Measurements from ENCODE around the gene SRMS. TPM values are rescaled to one million over a fixed set of nuclear protein-coding genes. Genes with fewer than 3 reads are reported as not detected.

The SRMS gene
- total RNA-seq, 2 experiments from 2014 or later: 0.42 TPM; not detected in 1

DNA sequence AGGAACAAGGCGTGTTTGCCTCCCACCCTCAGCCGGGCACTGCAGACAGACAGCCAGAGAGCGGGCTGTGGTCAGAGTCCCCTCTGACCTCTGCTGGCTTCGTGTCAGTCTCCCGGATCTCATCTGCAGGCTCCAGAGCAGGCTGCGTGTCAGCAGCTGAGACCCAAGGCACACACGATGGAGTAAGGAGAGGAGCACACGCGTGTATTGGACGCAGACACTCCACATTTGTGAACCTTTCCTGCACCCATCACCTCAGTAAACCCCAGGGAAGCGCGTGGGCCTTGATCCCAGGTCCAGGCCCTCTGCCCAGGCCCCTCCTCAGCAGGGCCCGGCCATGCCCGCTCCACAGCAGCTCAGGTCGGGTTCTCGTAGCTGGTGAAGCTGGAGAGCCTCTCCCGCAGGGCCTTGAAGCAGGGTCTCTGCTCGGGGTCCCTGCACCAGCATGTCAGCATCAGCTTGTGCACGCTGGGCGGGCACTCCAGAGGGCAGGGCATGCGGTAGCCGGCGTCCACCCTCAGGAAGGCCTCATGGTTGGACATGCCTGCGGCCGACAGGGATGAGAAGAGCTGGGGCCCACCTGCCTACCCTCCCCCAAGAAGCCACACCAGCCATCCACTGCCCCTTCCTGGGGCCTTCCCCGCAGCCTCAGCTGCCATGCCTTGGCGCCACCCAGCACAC lies 18.2 kb downstream of the SRMS start:
- Histone ChIP-seq H3K9me3 (ENCODE audit: low read length) (no peaks in the 10 kb centered on the region), H2AFZ (ENCODE audit: low read length) (no peak overlapping the region), H3K4me3 (ENCODE audit: low read depth, low read length, poor library complexity, severe bottlenecking) (no peak overlapping the region), H3K27ac (ENCODE audit: low read depth, low read length, poor library complexity, severe bottlenecking) (no peak overlapping the region), H3K79me2 (ENCODE audit: insufficient read depth, low read depth, low read length) (no peaks in the 10 kb centered on the region), H3K4me1 (ENCODE audit: insufficient read depth, low read length, poor library complexity, severe bottlenecking) (no peaks in the 10 kb centered on the region), H3K9me2 (ENCODE audit: insufficient read depth, low read length) (no peaks in the 10 kb centered on the region), H3K4me2 (ENCODE audit: low read length) (no peak overlapping the region), H4K20me1 (ENCODE audit: insufficient read depth, low read length) (no peaks in the 10 kb centered on the region), H3K36me3 (ENCODE audit: insufficient read depth, low read length) (no peaks in the 10 kb centered on the region)
- no peak for TF ChIP-seq EZH2phosphoT487 (IDR thresholded peaks at IDR 0.05; ENCODE audit: borderline replicate concordance, low read depth, low read length)
- TF ChIP-seq, protein P1, sequence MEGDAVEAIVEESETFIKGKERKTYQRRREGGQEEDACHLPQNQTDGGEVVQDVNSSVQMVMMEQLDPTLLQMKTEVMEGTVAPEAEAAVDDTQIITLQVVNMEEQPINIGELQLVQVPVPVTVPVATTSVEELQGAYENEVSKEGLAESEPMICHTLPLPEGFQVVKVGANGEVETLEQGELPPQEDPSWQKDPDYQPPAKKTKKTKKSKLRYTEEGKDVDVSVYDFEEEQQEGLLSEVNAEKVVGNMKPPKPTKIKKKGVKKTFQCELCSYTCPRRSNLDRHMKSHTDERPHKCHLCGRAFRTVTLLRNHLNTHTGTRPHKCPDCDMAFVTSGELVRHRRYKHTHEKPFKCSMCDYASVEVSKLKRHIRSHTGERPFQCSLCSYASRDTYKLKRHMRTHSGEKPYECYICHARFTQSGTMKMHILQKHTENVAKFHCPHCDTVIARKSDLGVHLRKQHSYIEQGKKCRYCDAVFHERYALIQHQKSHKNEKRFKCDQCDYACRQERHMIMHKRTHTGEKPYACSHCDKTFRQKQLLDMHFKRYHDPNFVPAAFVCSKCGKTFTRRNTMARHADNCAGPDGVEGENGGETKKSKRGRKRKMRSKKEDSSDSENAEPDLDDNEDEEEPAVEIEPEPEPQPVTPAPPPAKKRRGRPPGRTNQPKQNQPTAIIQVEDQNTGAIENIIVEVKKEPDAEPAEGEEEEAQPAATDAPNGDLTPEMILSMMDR (conservative IDR thresholded peaks at IDR 0.05; ENCODE audit: low read length): no peak
- no peak for DNase-seq (ENCODE audit: low spot score)
- ChIA-PET POLR2A (no interaction called here), CTCF (ENCODE audit: unreplicated experiment) (no interaction called here)
- BruUV-seq (replicated peaks): no TSS peak
- intact Hi-C loops (cut with micrococcal nuclease; ENCODE audit: unreplicated experiment): no loop called here

DNA sequence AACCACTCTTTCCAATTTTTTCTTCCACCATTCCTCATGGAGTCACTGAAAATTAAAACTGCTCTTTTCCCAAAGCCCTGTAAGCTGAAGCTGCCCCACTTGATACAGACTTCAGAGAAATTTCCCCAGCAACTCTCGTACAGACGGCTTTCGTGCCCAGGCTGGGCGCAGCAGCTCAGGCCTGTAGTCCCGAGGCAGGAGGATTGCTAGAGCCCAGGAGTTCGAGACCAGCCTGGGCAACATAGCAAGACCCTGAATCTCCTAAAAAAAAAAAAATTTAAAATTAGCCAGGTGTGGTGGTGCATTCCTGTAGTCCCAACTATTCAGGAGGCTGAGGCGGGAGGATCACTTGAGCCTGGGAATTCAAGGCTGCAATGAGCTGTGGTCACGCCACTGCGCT lies 20.4 kb downstream of the SRMS start:
- Histone ChIP-seq H3K9me3 (ENCODE audit: low read length) (peaks cover 6% of the 10 kb centered on the region; the same call in 1 of the 2 replicates), H3K9me2 (ENCODE audit: insufficient read depth, low read length) (no peaks in the 10 kb centered on the region), H3K79me2 (ENCODE audit: insufficient read depth, low read depth, low read length) (no peaks in the 10 kb centered on the region), H3K4me3 (ENCODE audit: low read depth, low read length, poor library complexity, severe bottlenecking) (no peak overlapping the region), H3K36me3 (ENCODE audit: insufficient read depth, low read length) (peaks cover 18% of the 10 kb centered on the region), H2AFZ (ENCODE audit: low read length) (no peak overlapping the region), H3K4me1 (ENCODE audit: insufficient read depth, low read length, poor library complexity, severe bottlenecking) (no peaks in the 10 kb centered on the region), H3K27ac (ENCODE audit: low read depth, low read length, poor library complexity, severe bottlenecking) (no peak overlapping the region), H4K20me1 (ENCODE audit: insufficient read depth, low read length) (no peaks in the 10 kb centered on the region), H3K4me2 (ENCODE audit: low read length) (no peak overlapping the region)
- no TSS peak for BruUV-seq (replicated peaks)
- no peak for DNase-seq (ENCODE audit: low spot score)
- CTCF ChIA-PET (ENCODE audit: unreplicated experiment): no interaction called here
- intact Hi-C loops (cut with micrococcal nuclease; ENCODE audit: unreplicated experiment): no loop called here
- POLR2A ChIA-PET: no interaction called here
- TF ChIP-seq, protein P1 (conservative IDR thresholded peaks at IDR 0.05; ENCODE audit: low read length): no peak
- TF ChIP-seq EZH2phosphoT487 (IDR thresholded peaks at IDR 0.05; ENCODE audit: borderline replicate concordance, low read depth, low read length): no peak

DNA sequence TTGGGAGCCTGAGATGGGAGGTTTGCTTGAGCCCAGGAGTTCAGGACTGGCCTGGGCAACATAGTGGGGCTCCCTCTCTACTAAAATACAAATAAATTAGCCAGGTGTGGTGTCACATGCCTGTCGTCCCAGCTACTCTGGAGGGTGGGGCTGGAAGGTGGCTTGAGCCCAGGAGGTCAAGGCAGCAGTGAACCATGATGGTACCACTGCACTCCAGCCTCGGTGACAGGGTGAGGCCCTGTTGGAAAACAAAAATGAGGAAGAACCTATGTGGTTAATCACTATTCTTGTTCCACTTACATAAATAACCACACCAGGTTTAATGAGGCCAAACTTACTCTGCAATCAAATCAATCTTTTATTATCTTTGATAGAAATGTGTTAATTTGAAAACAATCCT lies 21.6 kb downstream of the SRMS start:
- no peaks in the 10 kb centered on the region for H4K20me1 ChIP-seq (ENCODE audit: insufficient read depth, low read length)
- POLR2A ChIA-PET: no interaction called here
- DNase-seq (ENCODE audit: low spot score): no peak

More for the DNA sequence above, 21.6 kb downstream of the SRMS start:
- CTCF ChIA-PET (ENCODE audit: unreplicated experiment): no interaction called here
- intact Hi-C loops (cut with micrococcal nuclease; ENCODE audit: unreplicated experiment): no loop called here
- Histone ChIP-seq H3K9me2 (ENCODE audit: insufficient read depth, low read length) (no peaks in the 10 kb centered on the region), H3K4me2 (ENCODE audit: low read length) (no peak overlapping the region), H3K4me3 (ENCODE audit: low read depth, low read length, poor library complexity, severe bottlenecking) (no peak overlapping the region), H3K36me3 (ENCODE audit: insufficient read depth, low read length) (peaks cover 21% of the 10 kb centered on the region), H2AFZ (ENCODE audit: low read length) (no peak overlapping the region), H3K79me2 (ENCODE audit: insufficient read depth, low read depth, low read length) (no peaks in the 10 kb centered on the region; the same call in 1 of the 2 replicates), H3K9me3 (ENCODE audit: low read length) (peaks cover 6% of the 10 kb centered on the region; the same call in 1 of the 2 replicates), H3K27ac (ENCODE audit: low read depth, low read length, poor library complexity, severe bottlenecking) (no peak overlapping the region), H3K4me1 (ENCODE audit: insufficient read depth, low read length, poor library complexity, severe bottlenecking) (peaks cover 4% of the 10 kb centered on the region)
- TF ChIP-seq, protein P1 (conservative IDR thresholded peaks at IDR 0.05; ENCODE audit: low read length): no peak
- no peak for TF ChIP-seq EZH2phosphoT487 (IDR thresholded peaks at IDR 0.05; ENCODE audit: borderline replicate concordance, low read depth, low read length)
- no TSS peak for BruUV-seq (replicated peaks)

Data from OCI-LY7 (cell line).